HG03432 (cell line): Measurements from ENCODE around the gene SLC22A5.

Experiments
- ATAC-seq: cut with Tn5 transposase; IDR thresholded peaks from one replicate; pipeline ENCODE4 v1.9.1; 2021; ENCODE audit warnings: mild to moderate bottlenecking, moderate library complexity; ENCODE audit not compliant: unreplicated experiment

SLC22A5 gene

DNA sequence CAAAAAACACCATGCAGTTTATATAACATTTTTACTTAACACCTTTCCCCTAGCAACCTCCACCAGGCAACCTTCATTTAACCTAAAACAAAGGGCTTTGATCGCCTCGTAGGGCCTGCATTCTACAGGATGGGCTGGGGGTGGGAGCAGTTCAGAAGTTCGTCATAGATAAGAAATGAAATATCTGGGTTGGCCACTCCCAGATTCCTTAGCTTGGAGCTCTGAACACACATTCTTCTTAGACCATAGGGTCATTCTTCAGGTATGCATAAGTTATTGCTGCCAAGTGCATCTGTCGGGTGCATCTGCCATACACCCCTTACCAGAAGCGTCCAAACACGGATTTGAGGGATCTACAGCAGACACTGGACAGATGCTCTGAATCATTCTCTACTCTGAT is 4.3 kb upstream of the SLC22A5 start:
- ATAC-seq: no peak

DNA sequence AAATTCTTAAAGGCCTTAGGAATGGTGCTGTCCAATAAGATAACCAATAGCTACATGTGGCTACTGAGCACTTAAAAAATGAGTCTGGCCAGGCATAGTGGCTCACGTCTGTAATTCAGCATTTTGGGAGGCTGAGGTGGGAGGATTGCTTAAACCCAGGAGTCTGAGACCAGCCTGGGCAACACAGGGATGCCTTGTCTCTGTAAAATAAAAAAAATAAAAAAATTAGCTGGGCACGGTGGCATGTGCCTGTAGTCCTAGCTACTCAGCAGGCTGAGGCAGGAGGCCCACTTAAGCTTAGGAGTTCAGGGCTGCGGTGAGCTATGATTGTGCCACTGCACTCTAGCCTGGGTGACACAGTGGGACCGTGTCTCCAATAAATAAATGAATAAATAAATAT is 1.3 kb upstream of the SLC22A5 start:
- ATAC-seq: no peak

DNA sequence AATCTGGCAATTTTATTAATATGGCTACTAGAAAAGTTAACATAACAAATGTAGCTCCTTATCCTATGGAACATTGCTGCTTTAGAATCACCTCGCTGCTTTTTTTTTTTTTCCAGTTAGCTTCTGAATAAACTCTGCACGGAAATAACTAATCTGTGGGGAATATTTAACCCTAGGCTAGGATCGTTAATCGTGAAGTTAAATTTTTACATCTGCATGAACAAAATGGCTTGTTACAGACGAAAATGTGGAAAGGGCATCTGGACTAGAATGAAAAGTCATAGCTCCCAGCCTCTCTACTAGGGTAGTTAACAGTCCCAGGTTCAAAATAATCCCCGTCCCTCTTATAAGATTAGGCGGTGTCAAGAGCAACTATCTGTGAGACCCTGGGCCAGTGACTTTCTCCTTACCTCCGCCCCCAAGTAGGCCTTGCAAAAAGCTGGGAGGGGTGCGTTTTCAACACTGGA is 470 bp upstream of the SLC22A5 start:
- no peak for ATAC-seq

GRCh38 chr5:132370181-132370970 is 866 bp downstream of the SLC22A5 start:
- no peak for ATAC-seq

DNA sequence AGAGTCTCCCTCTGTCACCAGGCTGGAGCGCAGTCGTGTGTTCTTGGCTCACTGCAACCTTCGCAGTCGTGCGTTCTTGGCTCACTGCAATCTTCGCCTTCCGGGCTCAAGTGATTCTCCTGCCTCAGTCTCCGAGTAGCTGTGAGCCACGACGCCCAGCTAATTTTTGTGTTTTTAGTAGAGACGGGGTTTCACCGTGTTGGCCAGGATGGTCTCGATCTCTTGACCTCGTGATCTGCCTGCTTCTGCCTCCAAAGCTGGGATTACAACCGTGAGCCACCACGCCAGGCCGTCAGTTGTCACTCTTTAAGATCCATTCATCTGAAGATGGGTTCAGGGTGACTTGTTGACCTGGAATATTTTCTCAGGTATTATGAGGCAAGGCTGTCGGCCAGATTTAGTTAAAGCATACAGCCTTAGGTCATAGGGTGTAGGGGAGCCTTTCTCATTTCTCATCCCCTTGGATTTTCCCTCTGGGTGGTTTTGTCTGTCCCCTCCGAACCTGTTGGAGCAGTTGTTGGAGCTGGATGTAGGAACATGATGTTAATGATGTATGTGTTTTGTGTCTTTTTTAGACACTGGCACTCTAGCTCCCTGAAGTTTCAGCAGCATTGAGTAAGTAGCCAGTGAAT is 1.6 kb downstream of the SLC22A5 start:
- ATAC-seq: no peak

DNA sequence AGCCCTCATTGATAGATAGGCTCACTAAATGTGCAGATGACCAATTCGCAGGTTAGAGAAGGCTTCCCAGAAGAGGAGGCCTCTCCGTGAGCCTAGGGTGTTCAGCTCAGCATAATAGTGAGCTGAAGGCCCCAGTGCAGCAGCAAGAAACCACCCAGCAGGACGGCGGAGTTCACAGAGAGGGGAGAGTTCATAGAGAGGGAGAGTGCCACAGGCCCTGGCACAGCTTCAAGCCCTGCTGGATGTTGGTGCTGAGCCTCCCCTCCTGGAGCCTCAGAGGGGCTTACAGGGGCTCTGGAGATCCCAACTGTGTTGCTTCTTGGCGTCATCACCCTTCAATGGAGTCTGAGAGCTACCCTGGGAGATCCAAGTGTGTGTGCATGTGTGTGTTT is 2.1 kb downstream of the SLC22A5 start:
- ATAC-seq: no peak

- no peak for ATAC-seq
These were observed 2.6 kb downstream of the SLC22A5 start for GRCh38 chr5:132372127-132372526.

GRCh38 chr5:132372542-132372941 is 3.0 kb downstream of the SLC22A5 start:
- no peak for ATAC-seq

DNA sequence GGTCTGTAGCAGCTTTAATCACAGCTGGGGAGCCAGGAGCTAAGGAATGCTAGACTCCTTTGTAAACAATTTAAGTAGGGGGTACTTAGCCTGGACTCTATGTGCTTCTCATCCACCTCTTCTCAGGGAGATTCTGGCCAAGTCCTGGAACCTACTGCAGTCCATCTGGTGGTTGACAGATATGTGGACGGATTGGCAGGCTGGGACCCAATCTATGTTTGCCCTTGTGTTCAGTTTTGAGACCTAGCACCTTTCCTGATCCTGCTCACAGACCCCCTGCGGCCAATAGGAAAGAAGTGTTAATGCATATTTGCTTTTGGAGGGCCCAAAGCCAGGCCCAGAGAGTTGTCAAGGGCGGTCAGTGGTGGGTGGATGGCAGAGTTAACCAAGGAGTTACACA is 6.4 kb downstream of the SLC22A5 start:
- ATAC-seq: no peak

GRCh38 chr5:132376694-132377641 is 7.5 kb downstream of the SLC22A5 start:
- ATAC-seq: no peak

DNA sequence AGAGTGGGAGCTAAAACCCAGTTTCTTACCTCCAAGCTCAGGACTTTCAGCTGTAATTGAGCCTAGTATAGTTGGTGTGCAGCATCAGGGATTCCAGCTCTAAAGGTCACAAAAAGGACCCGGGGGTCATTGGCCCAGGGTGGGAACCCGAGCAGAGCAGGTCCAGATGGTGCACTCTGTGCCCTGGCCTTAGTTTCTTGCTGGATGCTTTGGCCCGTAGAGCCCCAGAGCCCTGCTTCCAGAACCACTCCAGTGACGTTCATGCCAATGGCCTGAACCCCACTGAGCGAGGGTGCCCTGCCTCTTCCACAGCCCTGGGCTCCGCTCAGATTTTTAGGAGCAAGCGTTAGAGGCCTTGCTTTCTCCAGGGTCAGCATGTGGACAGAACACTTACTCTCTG is 8.2 kb downstream of the SLC22A5 start:
- ATAC-seq: no peak

DNA sequence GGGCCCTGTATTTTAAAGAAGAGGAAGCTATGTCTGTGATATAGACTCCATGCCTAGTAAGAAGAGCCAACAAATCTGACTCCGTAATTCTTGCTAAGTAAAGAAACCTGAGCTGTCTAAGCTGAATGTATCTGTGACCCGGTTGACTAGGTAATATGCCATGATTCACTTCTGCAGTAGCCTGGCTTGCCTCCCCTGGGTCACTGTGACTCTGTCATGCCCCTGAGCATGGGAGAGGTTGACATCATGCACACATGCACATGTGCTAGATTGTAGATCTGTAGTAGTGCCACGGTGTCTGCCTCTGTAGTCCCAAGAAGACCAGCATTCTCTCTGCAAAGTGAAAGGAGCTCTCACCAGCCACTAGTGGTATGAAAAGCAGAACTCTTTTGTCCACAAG is 9.1 kb downstream of the SLC22A5 start:
- no peak for ATAC-seq

DNA sequence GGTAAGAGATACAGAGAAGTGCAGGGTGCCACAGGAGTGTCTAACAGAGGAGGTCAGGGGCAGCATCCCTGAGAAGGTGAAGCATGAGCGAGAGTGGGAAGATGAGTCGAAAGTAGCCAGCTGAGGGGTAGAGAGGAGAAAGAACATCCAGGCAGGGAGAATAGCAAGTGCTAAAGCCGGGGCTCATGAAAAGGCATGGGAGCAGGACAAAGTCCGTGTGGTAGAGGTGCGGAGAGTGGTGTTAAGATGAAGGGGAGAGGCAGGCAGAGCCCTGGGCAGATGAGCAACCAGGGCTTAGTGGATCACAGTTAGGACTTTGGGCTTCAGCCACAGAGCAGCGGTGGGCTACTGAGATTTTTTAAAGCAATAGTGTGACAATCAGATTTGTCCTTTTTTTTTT is 10.5 kb downstream of the SLC22A5 start:
- no peak for ATAC-seq

GRCh38 chr5:132380741-132381140 is 11.2 kb downstream of the SLC22A5 start:
- no peak for ATAC-seq

DNA sequence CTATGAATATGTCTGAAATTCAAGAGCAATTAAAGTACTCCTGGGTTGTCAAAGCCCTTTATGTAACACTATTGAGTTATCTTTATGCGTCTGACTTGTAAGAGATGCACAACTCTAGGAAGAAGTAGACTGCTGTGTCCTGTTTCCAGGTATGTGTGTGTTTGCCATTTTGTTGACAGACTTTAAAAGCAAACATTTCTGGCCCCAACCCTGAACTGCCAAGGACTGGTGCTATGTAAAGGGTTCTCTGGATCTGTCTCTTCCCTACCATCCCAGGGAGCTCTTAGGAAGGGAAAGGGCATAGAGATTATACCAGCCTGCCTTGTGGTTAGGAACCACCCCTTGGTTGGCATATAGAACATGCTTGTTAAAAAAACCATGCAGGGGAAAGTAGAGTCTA is 12.1 kb downstream of the SLC22A5 start:
- ATAC-seq: no peak

DNA sequence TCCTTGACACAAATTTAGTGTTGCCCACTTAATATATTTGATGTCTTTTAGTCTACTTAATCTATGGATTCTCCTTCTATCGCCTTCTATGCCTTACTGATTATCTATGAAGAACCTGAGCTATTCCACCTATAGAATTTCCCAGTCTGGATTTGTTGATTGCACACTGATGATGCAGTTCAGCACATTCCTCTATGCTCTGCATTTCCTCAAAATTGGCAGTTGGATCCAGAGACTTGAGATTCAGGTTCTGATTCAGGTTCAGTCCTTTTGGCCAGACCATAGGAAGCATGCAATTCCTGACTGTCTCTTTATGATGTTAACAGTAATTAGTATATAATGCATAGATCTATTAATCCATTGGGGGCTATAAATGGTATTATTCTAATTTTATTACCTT is 13.8 kb downstream of the SLC22A5 start:
- no peak for ATAC-seq

- ATAC-seq: no peak
These were observed 14.5 kb downstream of the SLC22A5 start for GRCh38 chr5:132383984-132384383.

DNA sequence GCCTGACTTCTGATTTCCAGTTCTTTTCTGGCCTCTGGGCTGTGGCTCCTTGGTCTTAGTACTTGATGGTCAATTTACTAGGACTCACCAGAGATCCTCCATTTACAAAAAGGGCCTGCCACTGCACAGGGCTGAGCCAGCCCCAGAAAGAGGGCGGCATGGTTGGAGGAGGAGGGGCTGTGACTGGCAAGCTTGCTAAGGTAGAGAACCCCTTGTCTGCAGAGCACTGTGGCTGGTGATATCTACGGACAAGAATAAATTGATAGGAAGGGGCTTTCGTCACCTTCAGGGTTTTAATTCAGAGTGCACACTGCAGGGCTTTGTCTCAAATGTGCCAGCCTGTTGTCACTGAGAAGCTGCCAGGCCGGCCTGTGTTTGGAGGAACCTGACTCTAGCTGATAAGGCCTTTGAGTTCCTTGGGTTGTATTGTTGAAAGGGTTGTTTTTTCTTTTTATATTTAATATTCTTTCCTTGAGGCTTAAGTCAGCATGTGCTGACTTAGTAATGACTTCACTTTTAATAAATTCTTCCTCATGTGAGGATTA is 15.1 kb downstream of the SLC22A5 start:
- no peak for ATAC-seq

DNA sequence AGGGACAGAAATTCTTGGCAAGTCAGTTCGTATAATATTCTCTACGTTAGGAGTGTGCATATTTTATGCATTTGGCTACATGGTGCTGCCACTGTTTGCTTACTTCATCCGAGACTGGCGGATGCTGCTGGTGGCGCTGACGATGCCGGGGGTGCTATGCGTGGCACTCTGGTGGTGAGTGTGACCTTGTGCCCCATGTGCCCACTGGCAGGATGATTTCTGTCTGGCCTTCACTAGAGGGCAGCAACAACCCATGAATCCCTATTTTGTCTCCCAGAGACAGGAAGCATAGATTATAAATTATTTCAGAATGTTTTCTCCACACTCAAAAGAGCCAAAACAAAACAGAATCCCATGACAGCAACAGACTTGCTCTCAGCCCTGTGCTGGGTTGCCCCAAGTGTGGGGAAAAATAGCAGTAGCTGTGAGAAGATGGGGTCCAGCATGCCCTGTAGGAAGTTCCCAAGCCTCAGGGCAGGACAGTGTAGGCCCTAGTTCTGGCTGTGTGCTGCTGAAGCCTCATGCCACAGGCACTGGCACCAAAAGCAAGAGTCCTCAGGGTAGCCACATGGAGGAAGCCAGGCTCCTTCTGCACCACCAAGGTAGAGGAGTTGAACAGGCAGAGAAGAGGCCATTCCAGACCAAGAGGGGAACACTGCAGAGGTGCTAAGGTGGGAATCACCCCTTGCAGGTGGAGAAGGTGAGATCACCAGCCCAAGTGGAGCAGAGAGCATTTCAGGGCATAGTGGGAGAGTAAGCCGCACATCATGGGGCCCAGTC is 16.0 kb downstream of the SLC22A5 start:
- peak; percentile 45 for ATAC-seq

- ATAC-seq: peak; percentile 84
These were observed 17.3 kb downstream of the SLC22A5 start for GRCh38 chr5:132386644-132387286.
